A673 (cell line): ENCODE data around the gene PROCR. TPM values are rescaled to one million over a fixed set of nuclear protein-coding genes. Genes with fewer than 3 reads are reported as not detected.

Experiments
- BruUV-seq: library from RNA; stranded (reverse); fragments of 400-500 nt; replicated peaks from 2 replicates; lab custom pipeline; 2021; lab: Mats Ljungman, UMichigan
- CTCF ChIA-PET: fragments of 300-600 bp; sonication (Branson Sonifier 250); formaldehyde crosslinking; loops from one replicate; lab custom pipeline; 2022; ENCODE audit warnings: antibody characterized with exemption; lab: Charles Lee
- POLR2A ChIA-PET: fragments of 300-600 bp; sonication (Branson Sonifier 250); formaldehyde crosslinking; loops from one replicate; lab custom pipeline; 2022; ENCODE audit warnings: antibody characterized with exemption; ENCODE audit not compliant: low non-redundant PET; lab: Charles Lee
- DNase-seq: peaks from one replicate; pipeline ENCODE4 v3.0.0-alpha.2; 2015; ENCODE audit warnings: low spot score
- H3K27ac ChIP-seq: fragments of 200-600 bp; sonication (generic); 2 replicates; pipeline ENCODE4 v1.5.1; 2016; ENCODE audit warnings: mixed run types, low read depth, mild to moderate bottlenecking, mixed read lengths, antibody characterized with exemption, low read length; ENCODE audit not compliant: poor library complexity, severe bottlenecking
- H3K27me3 ChIP-seq: fragments of 200-600 bp; sonication (generic); replicated peaks from 2 replicates; pipeline ENCODE4 v1.6.1; 2017; ENCODE audit warnings: mixed run types, low read depth, mild to moderate bottlenecking, mixed read lengths, antibody characterized with exemption, low read length; ENCODE audit not compliant: insufficient read depth, poor library complexity
- H3K36me3 ChIP-seq: fragments of 200-600 bp; sonication (generic); 2 replicates; pipeline ENCODE4 v1.6.1; 2016; ENCODE audit warnings: mixed run types, mild to moderate bottlenecking, mixed read lengths, antibody characterized with exemption, low read length; ENCODE audit not compliant: insufficient read depth, poor library complexity, severe bottlenecking
- H3K4me1 ChIP-seq: fragments of 200-600 bp; sonication (generic); 2 replicates; pipeline ENCODE4 v1.6.1; 2017; ENCODE audit warnings: mixed run types, mild to moderate bottlenecking, mixed read lengths, antibody characterized with exemption, low read length; ENCODE audit not compliant: insufficient read depth, poor library complexity, severe bottlenecking
- H3K4me3 ChIP-seq: fragments of 200-600 bp; sonication (generic); 2 replicates; pipeline ENCODE4 v1.5.1; 2016; ENCODE audit warnings: low read depth, mixed run types, mild to moderate bottlenecking, mixed read lengths, low read length; ENCODE audit not compliant: poor library complexity, severe bottlenecking
- H3K9me3 ChIP-seq: fragments of 200-600 bp; sonication (generic); 2 replicates; pipeline ENCODE4 v1.6.1; 2016; ENCODE audit warnings: mixed run types, low read depth, mild to moderate bottlenecking, mixed read lengths, antibody characterized with exemption, low read length; ENCODE audit not compliant: poor library complexity, severe bottlenecking
- EZH2 ChIP-seq: fragments of 200-600 bp; sonication (generic); IDR thresholded peaks from 2 replicates; pipeline ENCODE4 v1.6.1; 2017; ENCODE audit warnings: borderline replicate concordance, low read depth, mild to moderate bottlenecking, mixed read lengths, antibody characterized with exemption, low read length; ENCODE audit not compliant: poor library complexity, severe bottlenecking
- intact Hi-C: fragments of 100-400 bp; cut with micrococcal nuclease; formaldehyde crosslinking; loops from one replicate; pipeline ENCODE4 v1.10.0; 2022; ENCODE audit not compliant: unreplicated experiment
- total RNA-seq: library from RNA; stranded (reverse); gene quantifications from 2 replicates; pipeline ENCODE4 v1.2.3, GENCODE V29; 2021
- TF ChIP-seq, protein P1 (sequence below): fragments of 300-800, 200-600 bp; sonication (generic); conservative IDR thresholded peaks from 2 replicates; pipeline ENCODE4 v1.5.1; 2017; ENCODE audit warnings: low read depth, mild to moderate bottlenecking, antibody characterized with exemption, low read length, moderate library complexity, mixed read lengths

The PROCR gene
- total RNA-seq, 1 experiment from 2014 or later: 0.58 TPM

- Histone ChIP-seq H3K4me3 (no peak overlapping the region), H3K27ac (no peak overlapping the region), H3K27me3 (peaks cover 56% of the 10 kb centered on the region), H3K36me3 (no peaks in the 10 kb centered on the region), H3K4me1 (no peaks in the 10 kb centered on the region), H3K9me3 (no peaks in the 10 kb centered on the region)
- BruUV-seq: no TSS peak
- ChIA-PET CTCF (interaction anchor here (0.5 to 0.7 kb wide), 2 partner anchors 43 to 129 kb away, joined by 3 read pairs; no protein-coding TSS in a partner anchor), POLR2A (interaction anchor here (0.6 kb wide), 1 partner anchor 570 kb away, joined by 3 read pairs; no protein-coding TSS in a partner anchor)
- TF ChIP-seq, protein P1, sequence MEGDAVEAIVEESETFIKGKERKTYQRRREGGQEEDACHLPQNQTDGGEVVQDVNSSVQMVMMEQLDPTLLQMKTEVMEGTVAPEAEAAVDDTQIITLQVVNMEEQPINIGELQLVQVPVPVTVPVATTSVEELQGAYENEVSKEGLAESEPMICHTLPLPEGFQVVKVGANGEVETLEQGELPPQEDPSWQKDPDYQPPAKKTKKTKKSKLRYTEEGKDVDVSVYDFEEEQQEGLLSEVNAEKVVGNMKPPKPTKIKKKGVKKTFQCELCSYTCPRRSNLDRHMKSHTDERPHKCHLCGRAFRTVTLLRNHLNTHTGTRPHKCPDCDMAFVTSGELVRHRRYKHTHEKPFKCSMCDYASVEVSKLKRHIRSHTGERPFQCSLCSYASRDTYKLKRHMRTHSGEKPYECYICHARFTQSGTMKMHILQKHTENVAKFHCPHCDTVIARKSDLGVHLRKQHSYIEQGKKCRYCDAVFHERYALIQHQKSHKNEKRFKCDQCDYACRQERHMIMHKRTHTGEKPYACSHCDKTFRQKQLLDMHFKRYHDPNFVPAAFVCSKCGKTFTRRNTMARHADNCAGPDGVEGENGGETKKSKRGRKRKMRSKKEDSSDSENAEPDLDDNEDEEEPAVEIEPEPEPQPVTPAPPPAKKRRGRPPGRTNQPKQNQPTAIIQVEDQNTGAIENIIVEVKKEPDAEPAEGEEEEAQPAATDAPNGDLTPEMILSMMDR: no peak
- no peak for TF ChIP-seq EZH2
- intact Hi-C loops: no loop called here
- DNase-seq: no peak
These were observed 53.6 kb downstream of the PROCR start for GRCh38 chr20:35225319-35226125.

- TF ChIP-seq EZH2: peak; percentile 64
- TF ChIP-seq, protein P1: no peak
- ChIA-PET POLR2A (no interaction called here), CTCF (interaction anchor here (0.5 to 0.7 kb wide), 3 partner anchors 43 to 130 kb away, joined by 3 to 4 read pairs (median 3); no protein-coding TSS in a partner anchor)
- Histone ChIP-seq H3K9me3 (no peaks in the 10 kb centered on the region), H3K4me3 (peak within 1 kb of the TSS; percentile 23), H3K4me1 (no peaks in the 10 kb centered on the region), H3K27me3 (peaks cover 64% of the 10 kb centered on the region), H3K36me3 (no peaks in the 10 kb centered on the region), H3K27ac (no peak within 1 kb of the TSS)
- intact Hi-C loops: no loop called here
- no TSS peak for BruUV-seq
- DNase-seq: no peak
These were observed 54.4 kb downstream of the PROCR start, which contains the start of gene MMP24 for GRCh38 chr20:35226126-35226883. Gene MMP24 (plus strand): TSS chr20:35226690. CDS start chr20:35226739, 49 bp downstream.

Other genes with a start within 250 kb of the PROCR start
- 53.5 and 63.1 TPM in 2 replicates for gene GSS, start 216.3 kb upstream of the PROCR start, total RNA-seq
- gene MYH7B, start 216.2 kb upstream of the PROCR start, total RNA-seq: 0.34 and 1.1 TPM in 2 replicates
- gene TRPC4AP, start 79.3 kb upstream of the PROCR start, total RNA-seq: 34.6 and 39.5 TPM in 2 replicates
- 13.6 and 16.1 TPM in 2 replicates for gene EDEM2, start 24.7 kb upstream of the PROCR start, total RNA-seq
- gene MMP24, start 54.6 kb downstream of the PROCR start, total RNA-seq: 0.11 and 0.20 TPM in 2 replicates
- 26.2 and 34.0 TPM in 2 replicates for gene MMP24OS, start 106.0 kb downstream of the PROCR start, total RNA-seq
- gene EIF6, start 112.7 kb downstream of the PROCR start, total RNA-seq: 172 and 180 TPM in 2 replicates
- gene FAM83C, start 120.4 kb downstream of the PROCR start, total RNA-seq: not detected in 2 replicates
- gene UQCC1, start 239.9 kb downstream of the PROCR start, total RNA-seq: 64.6 and 71.1 TPM in 2 replicates